Measurements from ENCODE around the gene PALLD. TPM values are rescaled to one million over a fixed set of nuclear protein-coding genes. Genes with fewer than 3 reads are reported as not detected.

PALLD gene
- total RNA-seq, 1 donor from 2014 or later, result 25.0 TPM

DNA sequence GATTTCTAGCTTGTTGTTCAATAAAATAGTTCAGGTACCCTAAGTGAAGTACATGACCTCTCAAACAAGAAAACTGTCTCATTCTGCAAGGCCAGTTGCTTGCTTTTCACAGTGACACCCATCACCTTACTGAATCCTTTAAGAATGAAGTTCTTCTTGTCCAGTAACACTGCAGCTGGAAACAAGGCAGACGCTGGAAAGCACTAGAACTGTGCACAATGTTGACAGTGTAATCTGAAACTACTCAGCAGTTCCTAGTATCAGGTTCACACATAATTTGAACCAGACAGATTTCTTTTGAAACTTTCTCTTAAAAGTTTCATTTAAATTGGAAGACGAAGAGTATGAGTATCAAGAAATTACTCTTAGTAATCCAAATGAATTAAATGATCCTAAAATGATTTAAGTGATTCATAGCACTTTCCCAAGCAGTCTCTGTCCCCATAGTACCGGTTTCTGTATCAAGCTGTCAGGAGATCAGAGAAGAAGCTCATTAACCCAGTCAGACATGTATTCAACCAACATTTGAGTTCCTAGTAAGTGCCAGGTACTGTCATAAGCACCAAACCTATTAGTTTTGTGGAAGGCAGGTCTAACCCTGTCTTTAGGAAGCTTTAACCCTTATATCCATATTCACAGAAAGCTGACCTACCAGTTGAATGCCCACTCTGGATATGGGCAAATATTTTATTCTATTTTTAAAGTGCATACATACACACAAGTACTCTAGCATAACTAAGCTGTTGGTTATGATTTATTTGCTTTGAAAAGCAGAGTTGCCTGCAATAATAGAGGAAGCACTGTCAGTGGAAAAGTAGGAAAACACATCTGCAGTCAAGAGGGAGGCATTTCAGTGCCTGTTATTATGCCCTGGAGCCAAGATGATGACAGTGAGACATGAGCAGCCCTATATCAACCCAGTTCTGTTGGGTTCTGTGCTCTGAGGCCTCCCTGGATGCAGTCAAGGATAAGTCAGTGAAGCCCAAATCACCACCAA is 63.6 kb downstream of the PALLD start:
- no peak for DNase-seq

DNA sequence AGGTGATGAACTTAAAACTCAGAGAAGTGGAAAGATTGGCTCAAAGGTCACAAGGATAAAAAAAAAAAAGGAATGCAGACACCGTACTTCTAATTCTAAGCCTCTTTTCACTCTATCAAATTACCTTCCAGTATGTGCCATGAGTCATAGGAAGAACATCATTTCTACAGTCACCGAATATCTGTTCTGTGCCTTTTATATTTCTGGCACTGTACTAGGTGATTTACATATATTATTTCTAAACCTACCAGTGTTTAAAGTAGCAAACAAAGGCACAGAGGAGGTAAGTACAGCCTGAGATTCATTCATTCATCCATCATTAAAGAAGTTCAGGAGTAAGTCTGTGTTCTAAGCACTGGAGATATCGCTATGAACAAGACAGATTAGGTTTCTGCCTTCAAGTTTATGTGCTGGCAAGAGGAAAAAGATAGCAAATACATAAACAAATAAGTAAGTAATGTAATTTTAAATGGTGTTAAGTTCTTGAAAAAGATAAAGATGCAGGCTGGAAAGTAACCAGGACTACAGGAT is 65.3 kb downstream of the PALLD start:
- DNase-seq, result no peak

GRCh38 chr4:168564023-168564422 is 67.2 kb downstream of the PALLD start:
- no peak for DNase-seq

GRCh38 chr4:168565130-168565529 is 68.3 kb downstream of the PALLD start:
- DNase-seq, result no peak

GRCh38 chr4:168566726-168567125 is 69.9 kb downstream of the PALLD start:
- DNase-seq, result no peak

- no peak for DNase-seq
Observed at GRCh38 chr4:168569066-168569930, 72.4 kb downstream of the PALLD start.

GRCh38 chr4:168569931-168570276 is 73.1 kb downstream of the PALLD start:
- DNase-seq, result no peak

DNA sequence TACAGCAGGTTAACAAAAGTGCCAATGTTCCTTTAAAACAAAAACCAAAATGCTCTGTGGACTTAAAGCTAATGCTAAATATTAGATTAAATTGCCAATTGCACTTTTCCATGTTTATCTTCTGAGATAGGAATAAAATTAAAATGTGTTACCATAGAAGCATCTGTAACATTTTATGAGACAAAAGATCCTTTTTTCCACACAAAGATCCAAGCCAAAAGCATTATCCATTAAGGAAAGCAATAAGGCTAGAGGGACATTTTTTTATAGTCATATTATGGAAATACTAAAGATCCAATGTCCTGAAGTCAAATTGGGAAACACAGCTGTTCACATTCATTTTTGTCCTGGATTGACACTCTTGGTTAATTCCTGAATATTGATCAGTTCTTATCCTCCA is 73.6 kb downstream of the PALLD start:
- no peak for DNase-seq

DNA sequence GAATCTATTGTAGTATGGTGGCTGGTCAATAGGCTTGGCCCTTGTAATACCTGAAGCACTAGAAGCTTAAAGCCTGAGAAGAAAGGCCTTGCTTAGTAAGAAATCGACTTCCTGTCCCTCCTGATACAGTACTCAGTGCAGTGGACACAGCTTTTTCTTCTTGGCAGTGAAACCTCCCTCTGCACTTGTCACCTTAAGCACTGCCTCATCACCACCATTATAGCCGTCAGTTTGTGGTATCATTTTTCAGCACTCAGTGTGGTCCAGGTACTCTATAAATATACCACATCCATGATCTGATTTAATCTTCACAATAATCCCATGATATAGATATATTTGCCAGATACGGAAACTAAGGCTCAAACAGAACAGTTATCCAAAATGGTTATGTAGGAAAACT is 75.2 kb downstream of the PALLD start:
- no peak for DNase-seq

DNA sequence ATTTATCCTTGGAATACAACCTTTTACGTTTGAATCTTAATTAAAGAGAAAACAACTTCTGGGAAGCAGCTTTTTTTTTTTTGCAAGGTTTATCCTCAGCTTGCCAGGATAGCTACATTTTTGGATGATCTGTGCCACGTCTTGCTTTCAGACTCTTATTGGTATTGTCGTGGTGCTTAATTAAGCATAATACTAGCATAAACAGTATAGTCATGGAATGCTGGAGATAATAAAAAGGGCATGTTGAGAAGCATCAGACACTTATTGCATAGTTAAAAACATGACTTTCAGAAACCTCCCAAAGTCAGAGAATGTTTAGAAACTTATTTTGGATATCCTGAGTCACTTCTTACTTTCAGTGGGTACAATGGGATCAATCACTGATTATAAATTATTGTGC is 77.0 kb downstream of the PALLD start:
- no peak for DNase-seq

DNA sequence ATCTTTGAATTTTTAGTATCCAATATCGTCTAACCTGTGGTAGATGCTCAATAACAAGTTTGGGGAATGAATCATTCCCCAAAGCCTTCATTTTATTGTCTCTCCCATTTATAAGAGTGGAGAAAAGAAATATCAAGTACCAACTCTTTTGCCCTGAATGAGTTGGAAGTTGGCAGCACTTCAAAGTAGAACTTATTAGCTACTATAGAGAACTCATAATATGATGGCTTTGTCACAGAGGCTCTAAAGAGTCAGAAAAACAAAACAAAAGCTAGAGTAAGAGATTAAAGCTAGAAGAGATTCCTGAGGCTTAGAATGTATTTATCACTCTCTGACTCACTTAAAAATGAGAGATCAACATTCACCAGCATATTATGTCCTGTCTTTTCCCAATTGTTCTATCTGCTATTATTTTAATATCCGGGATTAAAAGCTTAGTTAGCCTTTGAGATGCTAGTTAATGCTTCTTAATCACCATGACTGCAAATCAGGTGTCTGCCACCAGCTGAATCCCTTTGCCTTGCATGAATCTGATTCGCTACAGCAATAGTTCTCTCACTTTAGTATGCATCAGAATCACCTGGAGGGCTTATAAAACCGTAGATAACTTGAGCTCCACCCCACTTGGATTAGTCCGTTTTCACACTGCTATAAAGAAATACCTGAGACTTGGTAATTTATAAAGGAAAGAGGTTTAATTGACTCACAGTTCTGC is 77.9 kb downstream of the PALLD start:
- no peak for DNase-seq

DNA sequence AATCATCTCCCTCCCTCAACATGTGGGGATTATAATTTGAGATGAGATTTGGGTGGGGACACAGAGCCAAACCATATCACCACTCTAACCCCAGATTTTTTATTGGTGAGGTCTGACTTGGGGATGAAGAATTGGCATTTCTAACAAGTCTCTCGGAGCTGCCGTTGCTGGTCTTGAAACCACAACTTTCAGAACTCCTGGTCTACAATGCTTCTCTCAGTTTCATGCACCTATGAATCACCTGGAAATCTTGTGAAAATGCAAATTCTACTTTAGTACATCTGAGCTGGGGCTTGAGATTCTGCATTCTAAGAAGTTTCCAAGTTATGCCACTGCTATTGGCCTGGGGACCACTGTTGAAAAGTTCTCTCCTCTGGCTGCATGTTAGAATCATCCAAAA is 78.6 kb downstream of the PALLD start:
- no peak for DNase-seq

- DNase-seq, result no peak
Observed at GRCh38 chr4:168577624-168578023, 80.8 kb downstream of the PALLD start.

GRCh38 chr4:168580228-168580627 is 83.4 kb downstream of the PALLD start:
- no peak for DNase-seq

GRCh38 chr4:168584321-168584771 is 87.5 kb downstream of the PALLD start:
- no peak for DNase-seq

DNA sequence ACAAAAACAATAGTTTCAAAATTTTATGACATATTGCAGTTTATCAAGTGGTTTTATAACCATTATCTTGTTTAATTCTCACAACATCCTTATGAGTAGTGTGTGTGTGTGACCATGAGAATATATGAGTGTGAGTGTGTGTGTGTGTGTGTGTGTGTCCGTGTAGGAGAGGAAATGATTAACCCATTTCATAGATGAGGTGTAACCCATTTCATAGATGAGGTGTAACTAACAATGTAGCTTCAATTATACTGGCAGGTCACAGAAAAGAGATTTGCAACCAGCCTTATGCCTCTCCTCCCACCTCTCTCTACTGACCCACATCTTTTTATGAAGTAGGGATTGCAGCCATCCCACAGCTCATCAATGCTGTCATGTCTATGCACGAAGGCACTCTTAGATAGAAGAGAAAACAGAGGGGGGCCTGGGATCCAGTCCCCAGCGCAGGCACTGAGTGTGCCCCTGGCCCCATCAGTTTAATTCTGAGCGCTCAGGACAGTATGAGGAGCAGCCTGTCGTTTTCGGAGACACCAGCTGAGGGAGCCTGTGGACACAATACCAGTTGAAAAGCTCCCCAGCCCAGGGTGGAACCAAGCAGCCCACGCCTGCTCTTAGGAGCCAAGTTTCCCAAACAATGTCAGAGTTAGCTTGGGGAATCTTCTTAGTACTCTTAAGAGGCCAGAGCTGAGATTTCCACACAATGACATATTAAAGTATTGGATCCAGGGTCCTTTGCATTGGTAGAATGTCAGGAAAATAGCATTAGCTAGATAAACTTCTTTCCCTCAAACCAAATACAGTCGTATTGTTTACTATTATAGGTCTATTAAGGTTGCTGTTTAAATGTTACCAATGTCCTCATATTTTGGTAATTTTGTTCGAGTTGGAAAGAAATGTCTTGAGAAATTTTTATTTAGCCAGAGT is 88.6 kb downstream of the PALLD start:
- DNase-seq, result peak; percentile 14

DNA sequence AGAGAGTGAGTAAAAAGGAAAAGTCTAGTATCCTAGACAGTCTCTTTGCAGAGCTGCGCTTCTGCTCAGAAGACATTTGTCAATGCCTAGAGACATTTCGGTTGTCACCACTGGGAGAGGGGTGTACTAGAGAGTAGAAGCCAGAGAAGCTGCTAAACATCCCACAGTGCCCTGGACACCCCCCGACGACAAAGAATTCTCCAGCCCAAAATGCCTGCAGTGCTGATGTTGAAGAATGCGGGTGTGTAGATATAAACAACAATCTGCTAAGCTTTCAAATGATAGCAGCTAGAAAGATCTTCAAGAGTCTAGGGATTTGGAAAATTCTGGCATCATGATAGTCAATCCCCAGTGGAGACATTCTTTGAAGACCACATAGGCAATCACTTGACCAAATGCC is 90.1 kb downstream of the PALLD start:
- no peak for DNase-seq

GRCh38 chr4:168587411-168588125 is 90.7 kb downstream of the PALLD start:
- DNase-seq, result no peak

DNA sequence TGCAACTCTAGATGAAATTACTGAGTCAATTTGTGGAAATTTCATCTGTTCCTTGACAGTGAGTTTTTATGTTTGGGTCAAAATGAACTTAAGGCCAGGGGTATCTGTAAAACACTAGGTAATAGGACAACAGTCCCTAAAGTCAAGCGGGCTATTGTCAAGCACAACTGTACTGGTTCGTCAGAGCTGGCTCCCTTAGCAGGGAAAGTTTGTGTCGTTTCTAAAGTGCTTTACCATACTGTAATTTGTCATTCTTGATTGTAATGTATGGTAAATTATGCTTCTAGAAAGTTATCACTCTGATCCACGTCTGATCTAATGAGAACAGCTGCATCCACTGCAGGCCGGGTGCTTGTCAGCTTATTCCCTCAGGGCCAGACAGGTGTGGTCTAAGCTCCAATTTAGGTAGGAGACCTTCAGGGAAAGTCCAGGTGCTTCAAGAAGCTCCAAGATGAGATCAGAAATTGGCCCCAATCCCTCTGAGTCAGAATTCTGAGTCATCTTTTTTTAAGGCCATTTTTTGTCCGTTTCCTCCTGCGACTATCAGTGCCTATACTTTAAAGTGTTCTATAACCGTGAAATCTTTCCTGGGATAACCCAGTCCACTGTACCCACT is 92.2 kb downstream of the PALLD start:
- no peak for DNase-seq

DNA sequence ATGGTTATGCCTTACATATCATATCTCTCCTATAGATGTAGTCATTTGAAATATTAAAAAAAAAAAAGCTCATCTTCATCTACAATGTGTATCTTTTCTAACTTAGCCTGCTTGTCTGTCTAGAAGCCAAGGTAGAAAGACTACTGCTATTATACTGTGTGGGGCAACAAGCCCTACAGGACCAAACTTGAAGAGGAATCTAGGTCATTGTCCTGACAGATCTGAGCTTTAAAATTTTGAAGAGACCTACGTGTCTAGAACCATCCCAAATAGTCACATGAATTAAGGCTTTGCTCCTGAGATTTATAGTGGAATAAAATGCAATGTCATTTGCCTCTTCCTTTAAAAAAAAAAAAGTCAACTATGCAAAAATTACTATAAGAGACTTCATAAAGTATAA is 95.8 kb downstream of the PALLD start:
- no peak for DNase-seq

Data from occipital lobe (tissue), 2 donors.